Thoracic aorta (tissue), 2 donors: ENCODE data around the gene CELSR3. TPM values are rescaled to one million over a fixed set of nuclear protein-coding genes. Genes with fewer than 3 reads are reported as not detected.
A peak's percentile ranks its signal among the peaks of the same experiment; 100 is the strongest.

Experiments
- ATAC-seq: fragments of 150-250 bp; one replicate; pipeline ENCODE4 v1.8.0; 2017; ENCODE audit warnings: low read depth; ENCODE audit not compliant: insufficient number of reproducible peaks, low FRiP score
- DNase-seq: peaks from one replicate; pipeline ENCODE4 v3.0.0-alpha.2; 2020; ENCODE audit warnings: low spot score
- H3K27ac ChIP-seq, 2 donors: fragments of 200-600 bp; sonication (generic); 1 replicate in 1 of 2; 2 replicates in 1 of 2; pipeline ENCODE4 v1.5.1; 2016; ENCODE audit warnings: mild to moderate bottlenecking in 2 of 2, moderate library complexity in 2 of 2
- H3K27me3 ChIP-seq: fragments of 200-600 bp; sonication (generic); replicated peaks from 2 replicates; pipeline ENCODE4 v1.6.0; 2016; ENCODE audit warnings: mild to moderate bottlenecking; ENCODE audit not compliant: insufficient read depth
- H3K36me3 ChIP-seq: fragments of 200-600 bp; sonication (generic); one replicate; pipeline ENCODE4 v1.5.1; 2016
- H3K4me1 ChIP-seq, 2 donors: fragments of 200-600 bp; sonication (generic); 1 replicate in 1 of 2; 2 replicates in 1 of 2; pipeline versions ENCODE4 v1.5.1 to v1.6.0; 2016; ENCODE audit warnings: low read depth in 2 of 2, mild to moderate bottlenecking in 1 of 2; ENCODE audit not compliant: control insufficient read depth in 1 of 2
- H3K4me3 ChIP-seq: fragments of 200-600 bp; sonication (generic); 2 replicates; pipeline ENCODE4 v1.5.1; 2016; ENCODE audit warnings: mild to moderate bottlenecking
- H3K9me3 ChIP-seq: fragments of 200-600 bp; sonication (generic); 2 replicates; pipeline ENCODE4 v1.5.1; 2016
- CTCF ChIP-seq: fragments of 200-600 bp; sonication (generic); IDR thresholded peaks from one replicate; pipeline ENCODE4 v1.5.1; 2019; ENCODE audit warnings: antibody characterized with exemption
- total RNA-seq, 2 donors: library from RNA; depleted of rRNA; stranded (reverse); fragments of >200 nt; gene quantifications; one replicate each; pipeline versions ENCODE4 v1.1.0 to v1.2.3, GENCODE V29; 2016

The CELSR3 gene
- total RNA-seq, 2 donors from 2014 or later = 1.3 to 3.0 TPM

DNA sequence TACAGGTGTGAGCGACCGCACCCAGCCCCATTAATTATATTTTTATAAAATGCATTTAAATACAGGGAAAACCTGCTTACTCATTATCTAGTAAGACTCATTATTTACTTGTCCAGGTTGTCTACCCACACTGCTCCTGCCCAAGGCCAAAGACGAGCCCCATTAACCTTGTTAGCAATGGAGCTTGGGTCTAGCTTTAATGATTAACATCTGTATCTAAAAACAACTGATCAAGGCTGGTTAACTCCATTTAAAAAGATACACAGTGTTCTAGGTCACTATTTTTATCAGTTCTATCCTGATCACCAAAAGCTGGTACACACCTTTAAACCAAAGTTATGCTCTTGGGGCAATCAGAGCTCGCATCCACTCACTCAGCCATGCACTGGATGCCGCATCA is 33.5 kb upstream of the CELSR3 start:
- H3K36me3 ChIP-seq = peaks cover 15% of the 10 kb centered on the region
- H3K9me3 ChIP-seq = no peaks in the 10 kb centered on the region
- TF ChIP-seq CTCF = no peak
- no peak for DNase-seq
- H3K27ac ChIP-seq = peak overlapping the region; percentile 6 to 32
- no peaks in the 10 kb centered on the region for H3K27me3 ChIP-seq
- no peak for ATAC-seq
- no peak overlapping the region for H3K4me3 ChIP-seq
- peaks cover 19 to 41% of the 10 kb centered on the region in 2 donors for H3K4me1 ChIP-seq

- Histone ChIP-seq H3K36me3 (peaks cover 20% of the 10 kb centered on the region), H3K4me3 (peak overlapping the region; percentile 69)
Measured at GRCh38 chr3:48695393-48695753, 32.7 kb upstream of the CELSR3 start.

GRCh38 chr3:48694610-48695392 is 32.1 kb upstream of the CELSR3 start:
- H3K27me3 ChIP-seq = no peaks in the 10 kb centered on the region
- H3K4me1 ChIP-seq = peaks cover 10 to 35% of the 10 kb centered on the region in 2 donors
- peak overlapping the region; percentile 69 for H3K4me3 ChIP-seq
- H3K9me3 ChIP-seq = no peaks in the 10 kb centered on the region
- ATAC-seq (peak; percentile 80), DNase-seq (no peak)
- H3K36me3 ChIP-seq = peaks cover 26% of the 10 kb centered on the region
- no peak for TF ChIP-seq CTCF
- peak overlapping the region; percentile 93 to 97 for H3K27ac ChIP-seq

More at GRCh38 chr3:48695393-48695753, 32.7 kb upstream of the CELSR3 start:
- ATAC-seq (no peak), DNase-seq (no peak)
- Histone ChIP-seq H3K9me3 (no peaks in the 10 kb centered on the region), H3K27ac (peak overlapping the region; percentile 93 to 97), H3K27me3 (no peaks in the 10 kb centered on the region), H3K4me1 (peaks cover 13 to 38% of the 10 kb centered on the region in 2 donors)
- no peak for TF ChIP-seq CTCF

DNA sequence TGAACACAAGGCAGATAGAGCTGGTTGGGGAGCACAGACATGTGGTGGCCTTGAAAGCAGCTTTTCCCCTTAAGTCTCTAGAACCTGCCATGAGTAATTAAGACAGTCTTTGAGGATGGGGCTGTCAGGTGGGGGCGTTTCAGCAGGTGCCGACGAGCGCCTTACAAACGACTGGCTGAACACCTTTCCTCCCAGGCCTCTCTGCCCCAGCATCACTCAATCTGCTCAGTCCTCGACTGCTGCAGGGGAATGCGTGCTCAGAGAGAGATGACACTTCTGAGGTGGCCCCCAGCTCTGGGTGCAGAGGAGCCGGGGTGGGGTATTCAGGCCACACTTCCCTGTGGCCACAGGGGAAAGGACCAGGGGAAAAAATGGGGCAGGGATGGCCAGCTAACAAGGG is 31.1 kb upstream of the CELSR3 start:
- Histone ChIP-seq H3K4me3 (peak overlapping the region; percentile 69), H3K36me3 (peaks cover 36% of the 10 kb centered on the region), H3K4me1 (peaks cover 10 to 35% of the 10 kb centered on the region in 2 donors), H3K9me3 (no peaks in the 10 kb centered on the region), H3K27me3 (no peaks in the 10 kb centered on the region), H3K27ac (peak overlapping the region; percentile 93 to 97)
- no peak for TF ChIP-seq CTCF
- ATAC-seq (no peak), DNase-seq (no peak)

DNA sequence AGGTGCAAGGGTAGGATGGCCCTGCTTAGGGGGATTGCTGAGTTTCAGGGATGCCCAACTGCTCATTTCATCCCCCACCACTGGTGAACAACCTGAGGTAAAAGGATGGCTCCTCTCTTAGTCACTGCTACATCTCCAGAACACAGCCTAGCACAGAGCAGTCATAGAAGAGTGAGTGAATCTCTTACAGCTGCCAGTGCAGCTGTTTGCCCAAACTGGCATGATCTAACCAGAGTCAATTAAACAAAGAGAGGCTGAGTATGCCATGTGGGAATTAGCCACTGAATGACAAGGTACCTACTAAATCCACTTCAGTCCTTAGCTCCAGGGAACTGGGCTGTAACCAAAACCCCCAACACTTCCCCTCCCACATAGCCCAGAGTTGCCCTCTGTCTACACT is 29.9 kb upstream of the CELSR3 start:
- no peak overlapping the region for H3K4me3 ChIP-seq
- DNase-seq (no peak), ATAC-seq (no peak)
- peaks cover 45% of the 10 kb centered on the region for H3K36me3 ChIP-seq
- peaks cover 10 to 37% of the 10 kb centered on the region in 2 donors for H3K4me1 ChIP-seq
- no peak for TF ChIP-seq CTCF
- peak overlapping the region in 1 of 2 donors; percentile 93 for H3K27ac ChIP-seq
- no peaks in the 10 kb centered on the region for H3K27me3 ChIP-seq
- H3K9me3 ChIP-seq = no peaks in the 10 kb centered on the region
